Hematopoietic multipotent progenitor cell treated with erythropoietin and hydrocortisone succinate and interleukin-3 and kit ligand, for 17 days (in vitro differentiated cells): ENCODE results near the gene LGALS3BP.

Source experiments
- DNase-seq: peaks from one replicate; pipeline ENCODE4 v3.0.0-alpha.2; 2015; ENCODE audit warnings: low spot score

Gene LGALS3BP

GRCh38 chr17:78935419-78936323, 44.1 kb downstream of the LGALS3BP start:
- DNase-seq, result no peak

- DNase-seq, result no peak
Measured at GRCh38 chr17:78934681-78935418, 44.9 kb downstream of the LGALS3BP start.

GRCh38 chr17:78933959-78934568, 45.7 kb downstream of the LGALS3BP start:
- no peak for DNase-seq

- no peak for DNase-seq
Measured at GRCh38 chr17:78933025-78933958, 46.4 kb downstream of the LGALS3BP start.

- DNase-seq, result no peak
Measured at GRCh38 chr17:78929908-78930775, 49.6 kb downstream of the LGALS3BP start.

- DNase-seq, result no peak
Measured at GRCh38 chr17:78925662-78926555, 53.8 kb downstream of the LGALS3BP start.

- no peak for DNase-seq
Measured at GRCh38 chr17:78925234-78925633, 54.5 kb downstream of the LGALS3BP start, which contains the start of gene TIMP2. TIMP2 (minus strand) TSS chr17:78925387; CDS start chr17:78925088, 299 bp downstream.

GRCh38 chr17:78924481-78925151, 55.1 kb downstream of the LGALS3BP start:
- no peak for DNase-seq

GRCh38 chr17:78923660-78924453, 55.9 kb downstream of the LGALS3BP start:
- no peak for DNase-seq

- DNase-seq, result no peak
Measured at GRCh38 chr17:78922816-78923498, 56.8 kb downstream of the LGALS3BP start.

GRCh38 chr17:78921437-78921971, 58.2 kb downstream of the LGALS3BP start:
- DNase-seq, result no peak
